Ammon's horn (tissue), 1 donor: ENCODE data around the gene SRSF10.
"Not testable (repeated sequence)": the region's sequence is repeated elsewhere in the genome, so short reads cannot be mapped to it uniquely, and the experiment has no call there.

Source experiments
- DNase-seq: peaks from one replicate; pipeline ENCODE4 v3.0.0-alpha.2; 2016; ENCODE audit warnings: low spot score

SRSF10 gene

GRCh38 chr1:23997812-23998211 is 17.7 kb upstream of the SRSF10 start:
- DNase-seq, result no peak

- DNase-seq, result no peak
Measured at GRCh38 chr1:23996700-23997229, 16.6 kb upstream of the SRSF10 start.

DNA sequence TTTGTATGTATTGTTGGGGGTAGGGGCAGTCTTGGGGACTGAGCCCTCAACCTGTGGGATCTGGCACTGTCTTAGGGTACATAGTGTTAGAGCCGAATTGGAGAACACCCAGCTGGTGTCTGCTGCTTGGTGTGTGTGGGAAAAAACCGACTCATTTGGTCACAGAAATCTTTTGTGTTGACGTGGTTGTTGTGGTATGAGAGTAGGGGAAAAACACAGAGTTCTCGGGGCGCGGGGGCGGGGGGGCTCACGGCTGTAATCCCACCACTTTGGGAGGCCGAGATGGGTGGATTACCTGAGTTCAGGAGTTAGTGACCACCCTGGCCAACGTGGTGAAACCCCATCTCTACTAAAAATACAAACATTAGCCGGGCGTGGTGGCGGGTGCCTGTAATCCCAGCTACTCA is 15.3 kb upstream of the SRSF10 start:
- DNase-seq, result no peak

- DNase-seq, result not testable (repeated sequence)
Measured at GRCh38 chr1:23992011-23992410, 11.9 kb upstream of the SRSF10 start.

DNA sequence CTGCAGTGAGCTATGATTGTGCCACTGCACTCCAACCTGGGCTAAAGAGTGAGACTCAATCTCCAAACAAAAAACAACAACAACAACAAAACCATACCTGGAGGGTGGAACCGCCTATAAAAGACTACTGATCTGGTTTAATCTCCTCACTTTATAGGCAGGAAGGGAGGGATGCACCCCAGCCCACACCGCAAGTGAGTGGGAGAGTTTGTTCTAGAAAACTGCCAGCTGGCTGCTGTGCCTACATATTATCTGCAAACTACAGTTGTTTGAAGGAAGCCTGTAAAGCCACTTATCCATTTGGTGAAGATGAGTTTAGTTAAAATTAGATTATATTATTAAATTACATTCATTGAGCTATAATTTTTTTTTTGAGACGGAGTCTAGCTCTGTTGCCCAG is 9.1 kb upstream of the SRSF10 start:
- DNase-seq, result peak; percentile 23

- DNase-seq, result not testable (repeated sequence)
Measured at GRCh38 chr1:23987038-23987437, 6.9 kb upstream of the SRSF10 start.

DNA sequence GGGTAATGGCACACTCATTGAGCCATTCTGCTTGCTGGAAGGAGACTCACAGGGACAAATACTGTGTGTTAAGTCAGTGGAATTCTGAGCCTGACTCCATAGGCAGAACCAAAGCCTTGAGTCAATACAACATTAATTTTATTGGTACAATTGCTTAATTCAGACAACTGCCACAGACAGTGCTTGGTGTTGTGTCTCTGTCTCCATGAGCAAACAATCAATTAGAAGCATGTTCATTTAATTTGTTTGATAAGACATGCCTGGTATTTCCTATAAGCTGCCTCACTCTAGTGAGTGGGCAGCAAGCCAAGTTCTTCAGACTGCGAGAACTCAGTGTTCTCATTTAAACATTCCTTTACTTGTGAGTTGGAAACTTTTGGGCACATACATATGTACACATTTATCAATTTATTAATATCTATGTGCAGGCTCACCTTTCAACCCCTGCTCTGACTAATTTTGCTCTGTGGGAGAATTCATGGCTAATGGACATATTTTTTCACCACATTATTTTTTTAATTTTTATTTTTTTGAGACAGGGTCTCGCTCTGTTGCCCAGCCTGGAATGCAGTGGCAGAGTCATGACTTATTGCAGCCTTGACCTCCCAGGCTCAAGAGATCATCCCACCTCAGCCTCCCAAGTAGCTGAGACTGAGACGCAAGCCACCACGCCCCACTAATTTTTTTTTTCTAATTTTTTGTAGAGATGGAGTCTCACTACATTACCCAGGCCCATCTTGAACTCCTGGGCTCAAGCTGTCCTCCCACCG is 4.5 kb upstream of the SRSF10 start:
- no peak for DNase-seq

DNA sequence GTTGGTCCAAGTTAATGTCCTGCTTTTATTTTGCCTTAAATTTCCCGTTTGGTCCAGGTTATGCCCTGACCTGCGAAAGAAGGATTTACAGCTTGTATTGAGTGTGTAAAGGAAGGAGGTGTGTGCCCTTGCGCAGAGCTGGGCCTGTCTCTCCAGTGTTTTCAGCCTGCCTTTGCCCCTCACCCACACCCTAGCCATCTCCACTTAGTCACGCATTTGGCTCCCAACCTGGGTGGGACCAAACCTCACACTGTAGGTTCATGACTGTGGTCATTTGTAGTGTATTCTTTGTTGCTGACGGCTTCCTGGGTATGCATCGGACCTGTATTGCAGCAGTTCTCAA is 572 bp upstream of the SRSF10 start:
- DNase-seq, result peak; percentile 14

DNA sequence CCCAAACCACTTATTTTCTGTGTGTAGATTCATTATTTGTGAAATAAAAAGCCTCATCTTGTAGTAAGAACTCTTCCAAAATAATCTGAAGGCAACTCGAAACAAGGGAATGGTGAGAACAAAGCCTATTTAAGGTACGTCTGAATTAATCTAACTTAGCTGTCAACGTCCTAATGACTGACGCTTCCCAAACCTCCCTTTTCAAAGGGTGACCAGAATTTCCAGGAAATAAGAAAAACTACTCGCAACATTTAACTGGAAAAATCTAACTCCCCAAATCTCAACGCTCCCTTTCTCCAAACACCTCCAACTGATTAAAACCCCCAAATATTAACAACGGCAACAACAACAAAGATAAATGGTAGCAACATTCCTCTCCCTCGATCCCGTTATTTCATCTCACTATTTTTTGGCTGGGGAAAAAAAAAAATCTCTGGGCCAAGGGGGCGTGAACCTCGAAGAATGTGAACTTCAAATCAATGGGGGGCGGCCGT is 693 bp downstream of the SRSF10 start:
- no peak for DNase-seq

DNA sequence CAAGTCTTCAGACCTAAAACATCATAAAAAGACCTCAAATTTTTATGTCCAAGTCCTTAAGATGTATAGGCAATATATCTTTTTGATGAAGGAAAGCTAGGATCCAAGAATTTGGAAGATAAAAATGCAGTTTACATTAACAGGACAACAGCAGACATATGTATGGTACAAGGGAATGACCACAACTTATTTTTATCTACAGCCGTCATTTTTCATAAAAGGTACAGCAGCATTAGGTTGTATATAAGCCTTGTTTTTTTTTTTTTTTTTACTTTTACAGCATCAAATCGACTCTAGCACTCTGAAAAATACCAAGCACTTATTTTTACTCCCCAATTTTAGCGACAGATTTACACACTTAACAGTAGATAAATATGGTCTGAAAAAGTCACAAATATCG is 1.3 kb downstream of the SRSF10 start:
- DNase-seq, result no peak

GRCh38 chr1:23977854-23978191 is 2.3 kb downstream of the SRSF10 start:
- no peak for DNase-seq

DNA sequence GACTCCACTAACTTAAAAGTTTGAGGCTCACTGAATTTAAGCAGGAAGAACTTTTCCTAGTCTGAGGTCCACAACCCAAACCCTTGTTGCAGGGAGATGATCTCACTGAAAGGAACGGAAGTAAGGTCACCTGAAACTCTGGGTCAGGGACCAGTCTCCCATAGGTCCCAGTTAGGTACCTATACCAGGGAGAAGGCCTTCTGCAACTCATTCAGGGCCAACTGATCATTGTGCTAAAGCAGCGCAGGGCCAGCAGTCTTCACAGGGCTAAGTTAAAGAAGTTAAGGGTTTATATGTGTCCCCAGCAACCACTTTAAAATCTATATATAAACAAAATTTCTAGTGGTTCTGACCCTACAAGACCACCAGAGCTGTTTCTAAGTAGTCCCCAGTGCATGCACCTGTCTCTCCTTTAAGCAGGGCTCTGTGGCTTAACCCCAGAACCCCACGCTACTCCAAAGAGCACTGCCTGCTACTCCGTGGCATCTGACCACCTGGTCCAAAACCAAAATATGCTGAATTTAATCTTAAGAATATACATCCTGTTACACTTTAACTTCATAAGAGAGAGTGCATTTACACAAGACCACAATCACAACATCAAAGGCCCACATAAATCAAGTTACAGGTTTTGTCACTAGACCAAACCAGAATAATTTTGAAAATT is 2.8 kb downstream of the SRSF10 start:
- DNase-seq, result no peak

- no peak for DNase-seq
Measured at GRCh38 chr1:23967871-23968270, 12.3 kb downstream of the SRSF10 start.

- DNase-seq, result no peak
Measured at GRCh38 chr1:23966973-23967493, 13.1 kb downstream of the SRSF10 start.

- DNase-seq, result no peak
Measured at GRCh38 chr1:23964790-23965740, 15.1 kb downstream of the SRSF10 start.

- no peak for DNase-seq
Measured at GRCh38 chr1:23964235-23964668, 15.9 kb downstream of the SRSF10 start.

- DNase-seq, result no peak
Measured at GRCh38 chr1:23963617-23964234, 16.4 kb downstream of the SRSF10 start.

DNA sequence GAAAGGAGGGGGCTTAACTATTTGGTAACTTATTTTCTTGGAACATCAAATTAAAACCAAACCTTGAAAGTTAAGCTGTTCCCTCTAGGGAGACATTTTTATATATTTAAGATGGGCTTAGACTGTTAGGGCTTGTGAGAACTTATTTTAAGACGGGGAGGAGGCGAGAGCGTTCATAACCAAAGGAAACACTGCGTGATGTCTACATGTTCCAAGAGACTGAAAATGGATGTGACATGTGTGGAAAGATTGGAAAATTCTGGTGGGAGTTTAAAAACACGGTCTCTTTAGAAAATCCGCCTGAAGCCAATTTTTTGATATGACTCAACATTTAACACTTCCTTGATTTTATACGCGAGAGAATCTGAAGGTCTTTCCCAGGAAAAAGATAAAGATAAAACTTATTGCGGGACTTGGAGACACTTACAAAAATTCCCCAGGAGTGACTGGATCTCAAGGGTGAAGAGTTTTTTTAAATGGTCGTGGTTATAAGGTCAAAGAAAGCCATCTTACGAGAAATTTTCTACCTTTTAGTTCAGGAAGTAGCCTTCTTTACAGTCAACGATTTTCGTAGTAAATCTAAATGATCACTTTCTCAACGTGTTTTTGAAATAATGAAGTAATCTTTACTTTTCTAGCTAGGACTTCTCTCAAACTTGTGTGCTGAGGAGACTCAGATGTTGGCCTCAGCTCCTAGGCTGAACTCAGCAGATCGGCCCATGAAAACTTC is 19.7 kb downstream of the SRSF10 start:
- DNase-seq, result peak; percentile 43

DNA sequence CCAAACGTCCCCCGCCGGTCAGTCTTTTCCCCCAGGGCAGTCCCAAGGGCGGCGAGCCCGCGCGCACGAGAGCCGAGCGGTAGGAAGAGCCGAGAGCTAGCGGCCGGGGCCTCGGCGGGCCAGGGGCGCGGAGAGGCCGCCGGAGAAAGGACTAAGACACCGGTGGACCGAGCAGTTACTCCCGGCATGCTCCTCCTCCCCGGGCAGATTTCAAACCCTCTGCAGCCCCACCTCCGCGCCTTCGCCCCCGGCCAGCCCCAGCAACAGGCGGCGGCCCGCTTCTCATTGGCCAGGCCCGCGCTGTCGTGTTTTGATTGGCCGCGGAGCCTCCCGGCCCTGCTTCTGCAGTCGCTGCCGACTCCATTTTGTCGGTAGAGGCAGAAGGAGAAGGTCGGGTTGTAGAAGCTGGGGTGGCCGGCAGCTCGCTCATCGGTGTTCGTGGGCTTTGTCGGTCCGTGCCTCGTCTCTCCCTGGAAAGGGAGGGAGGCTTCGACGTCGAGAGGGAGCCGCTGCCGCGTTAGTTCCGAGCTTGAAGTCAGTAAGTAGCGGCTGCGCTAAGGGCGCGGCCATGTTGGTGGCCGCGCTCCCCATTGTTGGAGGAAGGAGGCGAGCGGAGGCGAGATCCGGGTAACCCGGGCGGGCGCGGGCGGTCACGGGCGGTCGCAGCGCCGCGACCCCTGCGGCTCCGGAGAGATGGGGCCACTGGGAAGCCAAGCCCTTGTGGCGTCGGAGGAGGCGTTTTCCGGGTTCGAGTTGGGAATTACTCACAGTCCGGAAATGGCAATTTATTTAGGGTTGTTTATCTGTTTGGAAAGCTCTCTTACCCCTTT is 20.5 kb downstream of the SRSF10 start, which contains the start of gene PNRC2:
Gene PNRC2 (plus strand): TSS at position 368 of the 830 bp plus-strand sequence. CDS start 1,630 bp downstream, outside the sequence.
- DNase-seq, result peak; percentile 98
